Muscle layer of colon (tissue), 2 donors: ENCODE data around the gene PDE6B.

Source experiments
- H3K27ac ChIP-seq: one replicate; pipeline ENCODE4 v1.7.0; 2013; ENCODE audit warnings: low read depth, mild to moderate bottlenecking, low read length, moderate library complexity
- H3K27me3 ChIP-seq, 2 donors: one replicate each; pipeline ENCODE4 v1.7.0; 2013; ENCODE audit warnings: low read length in 2 of 2, mild to moderate bottlenecking in 2 of 2; ENCODE audit not compliant: insufficient read depth in 2 of 2, control insufficient read depth in 1 of 2
- H3K36me3 ChIP-seq: one replicate; pipeline ENCODE4 v1.7.0; 2013; ENCODE audit warnings: mild to moderate bottlenecking, low read length; ENCODE audit not compliant: insufficient read depth
- H3K4me1 ChIP-seq: one replicate; pipeline ENCODE4 v1.7.0; 2013; ENCODE audit warnings: mild to moderate bottlenecking, low read length; ENCODE audit not compliant: insufficient read depth
- H3K4me3 ChIP-seq, 2 donors: one replicate each; pipeline ENCODE4 v1.7.0; 2013; ENCODE audit warnings: low read length in 2 of 2, low read depth in 1 of 2, mild to moderate bottlenecking in 1 of 2, moderate library complexity in 1 of 2
- H3K9ac ChIP-seq: one replicate; pipeline ENCODE4 v1.7.0; 2013; ENCODE audit warnings: low read length
- H3K9me3 ChIP-seq: one replicate; pipeline ENCODE4 v1.7.0; 2013; ENCODE audit warnings: mild to moderate bottlenecking, low read length
- donor health status: abdominal sarcoma.
- donor health status: Adenocarcinoma of cecum.

The PDE6B gene

GRCh38 chr4:616911-617643 is 8.3 kb upstream of the PDE6B start:
- H3K9me3 ChIP-seq, result no peaks in the 10 kb centered on the region
- no peak overlapping the region for H3K4me3 ChIP-seq
- H3K27ac ChIP-seq, result no peak overlapping the region
- no peaks in the 10 kb centered on the region for H3K36me3 ChIP-seq
- H3K9ac ChIP-seq, result no peak overlapping the region
- H3K27me3 ChIP-seq, result peaks cover 0 to 14% of the 10 kb centered on the region in 2 donors
- H3K4me1 ChIP-seq, result no peaks in the 10 kb centered on the region

- Histone ChIP-seq H3K9me3 (no peaks in the 10 kb centered on the region), H3K9ac (no peak overlapping the region), H3K4me1 (no peaks in the 10 kb centered on the region), H3K36me3 (no peaks in the 10 kb centered on the region), H3K4me3 (no peak overlapping the region), H3K27me3 (peaks cover 0 to 14% of the 10 kb centered on the region in 2 donors), H3K27ac (no peak overlapping the region)
Measured at GRCh38 chr4:617644-618641, 7.4 kb upstream of the PDE6B start.

GRCh38 chr4:620201-620600 is 5.2 kb upstream of the PDE6B start:
- Histone ChIP-seq H3K36me3 (no peaks in the 10 kb centered on the region), H3K4me1 (no peaks in the 10 kb centered on the region), H3K9ac (no peak overlapping the region), H3K4me3 (no peak overlapping the region), H3K27me3 (peaks cover 0 to 14% of the 10 kb centered on the region in 2 donors), H3K9me3 (no peaks in the 10 kb centered on the region), H3K27ac (no peak overlapping the region)

- Histone ChIP-seq H3K4me3 (no peak overlapping the region), H3K9me3 (no peaks in the 10 kb centered on the region), H3K27me3 (peaks cover 0 to 14% of the 10 kb centered on the region in 2 donors), H3K36me3 (no peaks in the 10 kb centered on the region), H3K27ac (no peak overlapping the region), H3K9ac (no peak overlapping the region), H3K4me1 (no peaks in the 10 kb centered on the region)
Measured at GRCh38 chr4:620851-621261, 4.5 kb upstream of the PDE6B start.

- H3K9ac ChIP-seq, result no peak overlapping the region
- H3K27me3 ChIP-seq, result peaks cover 0 to 14% of the 10 kb centered on the region in 2 donors
- no peak overlapping the region for H3K4me3 ChIP-seq
Measured at GRCh38 chr4:621296-622070, 3.9 kb upstream of the PDE6B start.

GRCh38 chr4:622071-622995 is 3.0 kb upstream of the PDE6B start:
- Histone ChIP-seq H3K9me3 (no peaks in the 10 kb centered on the region), H3K36me3 (no peaks in the 10 kb centered on the region), H3K4me1 (no peaks in the 10 kb centered on the region), H3K4me3 (no peak overlapping the region), H3K9ac (no peak overlapping the region), H3K27ac (no peak overlapping the region), H3K27me3 (peaks cover 0 to 7% of the 10 kb centered on the region in 2 donors)

More at GRCh38 chr4:621296-622070, 3.9 kb upstream of the PDE6B start:
- Histone ChIP-seq H3K36me3 (no peaks in the 10 kb centered on the region), H3K27ac (no peak overlapping the region), H3K4me1 (no peaks in the 10 kb centered on the region), H3K9me3 (no peaks in the 10 kb centered on the region)

- no peak overlapping the region for H3K27ac ChIP-seq
- H3K4me1 ChIP-seq, result no peaks in the 10 kb centered on the region
Measured at GRCh38 chr4:622996-623913, 2.1 kb upstream of the PDE6B start.

GRCh38 chr4:623914-624566 is 1.3 kb upstream of the PDE6B start:
- H3K9ac ChIP-seq, result no peak overlapping the region
- no peak overlapping the region for H3K4me3 ChIP-seq
- H3K9me3 ChIP-seq, result no peaks in the 10 kb centered on the region
- H3K27ac ChIP-seq, result no peak overlapping the region
- H3K36me3 ChIP-seq, result no peaks in the 10 kb centered on the region
- H3K4me1 ChIP-seq, result no peaks in the 10 kb centered on the region
- peaks cover 0 to 6% of the 10 kb centered on the region in 2 donors for H3K27me3 ChIP-seq

More at GRCh38 chr4:622996-623913, 2.1 kb upstream of the PDE6B start:
- no peaks in the 10 kb centered on the region for H3K9me3 ChIP-seq
- H3K36me3 ChIP-seq, result no peaks in the 10 kb centered on the region
- H3K27me3 ChIP-seq, result no peaks in the 10 kb centered on the region
- no peak overlapping the region for H3K4me3 ChIP-seq
- no peak overlapping the region for H3K9ac ChIP-seq

GRCh38 chr4:625631-626161 is 323 bp downstream of the PDE6B start:
- Histone ChIP-seq H3K27ac (no peak overlapping the region), H3K27me3 (peaks cover 0 to 10% of the 10 kb centered on the region in 2 donors), H3K9me3 (no peaks in the 10 kb centered on the region), H3K9ac (no peak overlapping the region), H3K4me3 (no peak overlapping the region), H3K4me1 (no peaks in the 10 kb centered on the region), H3K36me3 (no peaks in the 10 kb centered on the region)
